Measurements from ENCODE around the gene MAPK9.
A peak's percentile ranks its signal among the peaks of the same experiment; 100 is the strongest.
"Not testable (repeated sequence)": the region's sequence is repeated elsewhere in the genome, so short reads cannot be mapped to it uniquely, and the experiment has no call there.

The MAPK9 gene

GRCh38 chr5:180326989-180327565 is 35.2 kb upstream of the MAPK9 start:
- DNase-seq = no peak

DNA sequence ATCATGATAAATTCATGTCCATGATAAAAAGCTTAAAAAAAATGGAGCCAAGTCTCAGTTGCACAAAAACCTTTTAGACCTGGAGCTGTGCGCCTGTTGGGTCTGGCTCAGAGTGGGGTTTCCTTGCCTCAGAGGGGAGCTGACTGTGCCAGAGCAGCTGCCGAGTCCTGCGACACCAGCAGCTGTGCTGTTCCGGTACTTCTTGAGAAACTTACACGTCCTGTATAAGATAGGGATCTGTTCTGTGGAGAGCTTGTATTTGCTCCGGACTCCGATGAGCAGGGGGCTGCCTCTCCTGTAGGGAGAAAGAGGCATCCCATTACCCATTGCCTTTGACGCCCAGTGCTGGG is 32.7 kb upstream of the MAPK9 start:
- DNase-seq = no peak

GRCh38 chr5:180323941-180324600 is 32.2 kb upstream of the MAPK9 start:
- peak; percentile 76 for DNase-seq

GRCh38 chr5:180323160-180323559 is 31.3 kb upstream of the MAPK9 start:
- DNase-seq = no peak

DNA sequence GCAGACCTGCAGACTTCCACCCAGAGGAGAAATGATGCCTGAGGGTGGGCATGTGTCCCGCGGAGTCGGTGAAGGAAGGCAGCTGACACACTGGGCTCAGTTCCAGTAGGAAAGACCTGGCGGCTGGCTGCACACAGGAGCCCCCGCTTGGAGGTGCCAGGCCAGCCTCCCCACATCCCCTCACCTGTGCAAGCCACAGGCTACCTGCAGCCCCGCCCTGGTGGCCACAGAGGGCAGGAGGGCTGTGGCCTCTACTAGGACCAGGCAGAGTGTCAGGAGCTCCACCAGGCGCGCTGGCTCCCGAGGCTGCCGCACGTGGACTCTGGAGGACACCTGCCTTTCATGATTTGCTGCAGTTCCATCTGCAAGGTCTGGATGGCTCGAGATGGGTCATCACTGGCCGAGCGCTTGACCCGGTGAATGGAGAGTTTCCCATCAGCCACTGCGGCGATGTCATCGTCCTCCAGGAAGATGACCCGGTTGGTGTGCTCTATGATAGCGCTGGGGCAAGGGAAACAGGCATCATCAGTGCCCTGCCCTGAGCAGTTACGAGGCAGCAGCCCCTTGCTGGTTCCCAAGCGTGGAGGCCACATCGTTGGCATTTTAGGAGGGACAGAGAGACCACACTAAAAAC is 26.7 kb upstream of the MAPK9 start:
- no peak for DNase-seq

- no peak for DNase-seq
Measured at GRCh38 chr5:180316586-180316985, 24.7 kb upstream of the MAPK9 start.

GRCh38 chr5:180315762-180316212 is 23.9 kb upstream of the MAPK9 start:
- DNase-seq = peak; percentile 37

DNA sequence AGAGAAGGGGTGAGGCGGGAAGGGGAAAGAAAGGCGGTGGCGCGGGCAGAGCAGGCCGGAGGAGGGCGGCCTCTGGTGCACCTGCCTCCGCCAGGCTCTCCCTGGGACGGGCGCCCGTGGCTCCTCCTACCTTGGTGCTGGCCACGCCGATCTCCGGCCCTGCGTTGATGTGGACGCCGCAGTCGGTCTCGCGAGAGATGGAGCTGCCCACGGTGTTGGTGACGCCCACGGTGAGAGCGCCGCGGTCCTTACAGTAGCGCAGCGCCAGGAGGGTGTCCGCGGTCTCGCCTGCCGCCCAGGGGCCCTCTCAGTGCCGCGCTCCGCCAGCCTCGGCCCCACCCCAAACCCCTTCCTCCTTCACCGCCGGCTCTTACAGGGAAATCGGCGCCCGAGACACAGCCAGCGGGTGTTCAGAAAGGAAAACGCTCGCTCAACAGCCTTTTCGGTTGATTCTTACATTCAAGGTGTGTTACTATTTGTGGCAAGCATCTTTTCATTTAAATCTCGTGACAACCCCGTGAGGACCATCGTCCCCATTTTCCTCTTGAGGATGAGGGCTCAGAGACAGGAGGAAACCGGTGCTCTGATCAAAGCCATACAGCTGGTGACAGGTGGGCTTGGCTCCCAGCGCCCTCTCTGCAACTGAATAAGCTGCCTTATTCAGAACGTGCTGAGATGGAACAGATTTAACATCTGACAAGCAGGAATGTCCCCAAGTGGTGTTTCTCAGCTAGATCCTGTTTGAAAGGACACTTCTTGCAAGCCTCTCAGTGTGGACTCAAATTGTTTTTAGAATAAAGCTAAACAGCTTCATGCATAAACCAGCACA is 22.0 kb upstream of the MAPK9 start:
- no peak for DNase-seq

GRCh38 chr5:180311216-180311615 is 19.3 kb upstream of the MAPK9 start:
- no peak for DNase-seq

DNA sequence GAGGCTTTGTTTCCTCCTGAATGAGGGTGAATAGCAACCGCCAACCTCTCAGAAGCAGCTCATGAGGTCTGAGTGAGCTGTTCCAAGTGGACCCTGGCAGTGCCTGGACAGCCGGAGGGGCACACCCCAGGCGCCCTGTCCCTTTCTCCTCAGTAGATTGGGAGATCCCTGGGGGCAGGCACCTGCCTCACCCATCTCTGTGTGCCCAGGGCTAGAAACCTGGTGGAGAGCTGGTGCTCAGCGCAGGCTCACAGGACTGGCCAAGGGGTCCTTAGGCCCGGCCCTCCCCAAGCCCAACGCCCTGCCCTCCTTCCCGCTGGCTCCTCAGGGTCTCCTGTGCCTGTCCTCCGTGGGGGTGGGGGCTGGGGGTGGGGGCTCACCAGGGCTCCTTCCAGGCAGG is 14.9 kb upstream of the MAPK9 start:
- no peak for DNase-seq

DNA sequence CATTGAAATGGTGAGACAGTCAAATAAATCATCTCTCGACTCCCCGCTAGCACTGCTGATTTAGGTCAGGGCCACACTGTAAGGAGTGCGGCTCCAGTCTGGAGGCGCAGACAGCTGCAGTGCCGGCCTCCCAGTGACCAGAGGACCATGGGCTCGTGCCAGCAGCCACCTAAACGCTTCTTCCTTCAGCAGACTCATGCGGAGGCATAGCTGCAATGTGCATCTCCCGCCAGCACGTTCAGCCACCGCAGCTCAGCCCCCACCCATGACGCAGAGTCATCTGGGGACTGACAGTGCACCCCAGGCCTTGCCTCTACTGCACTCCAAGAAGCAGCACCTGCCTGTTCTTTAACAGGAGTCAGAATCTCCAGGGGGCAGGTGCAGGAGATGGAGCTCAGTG is 13.6 kb upstream of the MAPK9 start:
- no peak for DNase-seq

- DNase-seq = no peak
Measured at GRCh38 chr5:180304431-180305375, 12.8 kb upstream of the MAPK9 start.

DNA sequence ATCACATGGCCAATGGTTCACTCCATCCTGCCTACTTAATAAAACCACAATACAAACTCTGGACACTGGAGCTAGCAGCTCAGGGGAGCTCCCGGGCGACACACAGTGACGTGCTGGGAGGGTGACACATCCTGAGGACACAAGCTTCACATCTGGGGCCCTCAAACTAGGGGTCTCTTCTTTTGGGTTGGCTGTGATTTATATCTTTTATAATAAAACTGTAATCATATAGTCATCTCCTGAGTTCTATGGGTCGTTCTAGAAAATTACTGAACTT is 12.1 kb upstream of the MAPK9 start:
- DNase-seq = no peak

DNA sequence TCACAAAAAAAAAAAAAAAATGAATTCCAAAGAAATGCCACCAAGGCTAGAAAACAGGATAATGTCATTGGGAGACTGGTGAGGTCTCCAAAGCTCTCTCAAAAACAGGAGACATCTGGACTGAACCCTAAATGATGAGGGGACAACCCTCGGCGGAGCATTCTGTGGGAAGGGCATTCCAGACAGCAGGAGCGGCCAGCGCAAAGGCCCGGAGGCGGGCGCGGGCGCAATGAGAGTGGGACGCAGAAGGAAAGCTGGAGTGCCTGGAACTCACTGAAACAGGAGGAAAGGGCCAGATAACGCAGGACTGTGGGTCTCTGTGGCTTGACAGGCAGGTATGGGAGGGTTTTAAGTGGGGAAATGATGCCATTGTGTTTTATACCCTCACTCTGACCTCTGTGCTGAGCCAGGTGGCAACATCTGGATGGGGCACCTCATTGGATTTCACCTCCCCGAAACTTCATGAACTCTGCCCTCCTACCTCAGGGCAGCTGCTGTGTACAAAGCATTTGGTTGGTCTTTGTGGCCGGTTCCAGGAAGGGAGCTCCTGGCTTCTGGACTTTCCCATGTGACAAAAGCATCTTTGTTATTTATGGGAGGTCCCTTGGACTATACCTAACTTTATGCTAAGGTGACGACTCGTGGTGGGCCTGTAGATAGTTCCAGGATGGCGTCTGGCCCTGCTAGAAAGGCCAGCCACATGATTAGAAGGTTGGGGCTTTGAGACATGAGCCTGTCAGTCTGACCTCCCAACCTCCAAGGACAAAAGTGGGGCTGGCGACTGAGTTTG is 11.5 kb upstream of the MAPK9 start:
- no peak for DNase-seq

DNA sequence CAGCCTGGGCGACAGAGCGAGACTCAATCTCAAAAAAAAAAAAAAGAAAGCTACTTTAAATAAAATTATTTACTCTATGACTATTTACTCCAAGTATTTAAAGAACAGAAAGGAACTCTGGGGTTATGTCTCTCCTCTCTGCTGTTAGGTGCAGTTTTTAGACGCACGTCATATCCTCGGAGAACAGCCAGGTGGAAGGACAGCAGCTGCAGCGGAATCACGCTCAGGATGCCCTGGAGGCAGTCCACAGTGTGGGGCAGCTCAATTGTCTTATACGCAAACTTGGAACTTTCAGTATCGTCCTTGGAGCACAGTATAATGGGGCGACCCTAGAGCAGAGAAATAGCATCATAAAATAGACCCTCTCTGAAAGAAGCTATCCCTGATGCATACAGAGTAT is 10.4 kb upstream of the MAPK9 start:
- DNase-seq = no peak

GRCh38 chr5:180301253-180301652 is 9.4 kb upstream of the MAPK9 start:
- no peak for DNase-seq

GRCh38 chr5:180299526-180299925 is 7.6 kb upstream of the MAPK9 start:
- DNase-seq = no peak

DNA sequence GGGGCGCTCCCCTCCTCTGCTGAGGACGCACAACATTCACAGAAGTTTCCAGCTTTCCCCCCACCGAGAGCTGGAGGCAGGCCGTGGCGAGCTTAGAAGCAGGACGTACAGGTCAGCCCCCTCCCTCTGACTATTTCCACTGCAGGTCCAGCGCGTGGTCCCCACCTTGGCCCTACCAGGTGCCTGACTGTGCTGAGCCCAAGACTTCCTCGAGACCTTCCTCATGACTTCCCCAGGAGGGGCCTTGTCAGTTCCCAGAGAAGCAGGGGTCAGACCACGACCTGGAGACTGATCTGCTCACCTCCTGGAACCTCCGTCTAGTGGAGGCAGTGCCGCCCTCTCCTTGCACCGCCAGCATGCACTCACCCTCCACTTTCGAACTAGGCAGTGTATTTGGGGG is 7.1 kb upstream of the MAPK9 start:
- not testable (repeated sequence) for DNase-seq

- DNase-seq = no peak
Measured at GRCh38 chr5:180297587-180298282, 5.9 kb upstream of the MAPK9 start.

- DNase-seq = peak; percentile 26
Measured at GRCh38 chr5:180296771-180297170, 4.9 kb upstream of the MAPK9 start.

Measured in fibroblast of skin of back (primary cell).